ENCODE results near the gene CDON.

- TF ChIP-seq EGR1 (IDR thresholded peaks at IDR 0.05) (no peak), EP300 (IDR thresholded peaks at IDR 0.05; ENCODE audit: borderline replicate concordance) (no peak), CEBPB (IDR thresholded peaks at IDR 0.05) (no peak), RAD21 (IDR thresholded peaks at IDR 0.05; ENCODE audit: low read depth) (no peak), YY1 (IDR thresholded peaks at IDR 0.05; ENCODE audit: low read depth) (no peak), REST (IDR thresholded peaks at IDR 0.05; ENCODE audit: low read depth) (no peak)
Measured at GRCh38 chr11:125976156-125976555, 86.5 kb downstream of the CDON start.

Data from Ishikawa (cell line).